Pons (tissue), 1 donor: Measurements from ENCODE around the gene WASHC3.
"Not testable (repeated sequence)": the region's sequence is repeated elsewhere in the genome, so short reads cannot be mapped to it uniquely, and the experiment has no call there.

ENCODE experiments used
- DNase-seq: peaks from one replicate; pipeline ENCODE4 v3.0.0-alpha.2; 2016; ENCODE audit warnings: low spot score

The WASHC3 gene

DNA sequence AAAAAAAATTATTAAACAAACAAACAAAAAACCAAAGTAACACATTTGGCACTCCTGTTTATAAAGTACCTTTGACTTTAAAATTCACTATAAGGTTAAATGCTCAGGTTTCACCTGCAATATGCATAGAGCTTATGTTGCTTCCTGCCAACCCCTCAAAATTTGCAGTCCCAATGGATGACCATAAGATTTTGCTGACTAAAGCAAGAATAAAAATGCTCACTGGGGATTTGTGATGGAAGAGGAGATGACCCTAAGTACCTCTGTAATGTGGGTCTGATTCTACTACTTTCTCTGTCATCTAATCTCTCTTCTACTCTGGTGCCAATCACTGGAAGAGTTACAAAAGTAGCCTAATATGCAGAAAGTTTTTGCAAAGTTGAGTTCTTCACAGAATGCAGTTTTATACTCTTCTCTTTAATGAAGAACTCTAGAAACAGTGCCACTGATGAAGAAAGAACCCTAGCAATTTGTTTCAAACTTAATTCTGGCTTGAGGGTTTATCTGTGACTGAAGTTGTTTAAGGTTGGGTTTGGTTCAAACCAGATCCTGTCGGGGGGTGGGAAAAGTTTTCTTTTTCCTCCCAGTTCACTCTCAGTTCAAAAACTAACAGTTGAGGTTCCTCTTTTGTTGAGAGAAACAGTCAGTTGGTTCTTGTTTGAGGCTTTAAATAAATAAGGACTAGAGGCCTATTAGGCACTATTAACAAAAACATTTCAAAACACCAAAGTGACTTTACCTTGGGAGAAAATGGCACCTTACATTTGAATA lies 10.9 kb downstream of the WASHC3 start:
- peak; percentile 41 for DNase-seq

- no peak for DNase-seq
These were observed 17.9 kb downstream of the WASHC3 start for GRCh38 chr12:102043928-102044327.

GRCh38 chr12:102033991-102034745 lies 27.6 kb downstream of the WASHC3 start:
- no peak for DNase-seq

GRCh38 chr12:102031852-102032251 lies 29.9 kb downstream of the WASHC3 start:
- DNase-seq, result no peak

GRCh38 chr12:102029141-102029540 lies 32.6 kb downstream of the WASHC3 start:
- no peak for DNase-seq

- DNase-seq, result no peak
These were observed 35.1 kb downstream of the WASHC3 start for GRCh38 chr12:102026728-102027127.

GRCh38 chr12:102024765-102025164 lies 37.0 kb downstream of the WASHC3 start:
- no peak for DNase-seq

GRCh38 chr12:102023343-102023930 lies 38.4 kb downstream of the WASHC3 start:
- no peak for DNase-seq

GRCh38 chr12:102022286-102022685 lies 39.5 kb downstream of the WASHC3 start:
- no peak for DNase-seq

- DNase-seq, result no peak
These were observed 40.1 kb downstream of the WASHC3 start for GRCh38 chr12:102021540-102022246.

- DNase-seq, result not testable (repeated sequence)
These were observed 43.2 kb downstream of the WASHC3 start for GRCh38 chr12:102018607-102019006.

DNA sequence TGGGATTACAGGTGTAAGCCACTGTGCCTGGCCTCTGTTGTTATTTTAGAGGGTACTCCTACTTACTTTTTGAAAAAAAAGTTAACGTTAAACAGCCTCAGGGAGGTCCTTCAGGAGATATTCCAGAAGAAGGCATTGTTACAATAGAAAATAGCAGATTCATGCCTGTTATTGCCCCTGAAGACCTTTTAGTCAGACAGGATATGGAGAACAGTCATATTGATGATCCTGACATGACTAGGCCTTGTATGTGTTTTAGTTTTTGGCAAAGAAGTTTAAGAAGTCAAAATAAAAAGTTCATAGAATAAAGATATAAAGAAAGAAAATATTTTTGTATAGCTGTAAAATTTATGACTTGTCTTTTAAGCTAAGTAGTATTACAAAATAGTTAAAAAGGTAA lies 45.3 kb downstream of the WASHC3 start:
- DNase-seq, result no peak

DNA sequence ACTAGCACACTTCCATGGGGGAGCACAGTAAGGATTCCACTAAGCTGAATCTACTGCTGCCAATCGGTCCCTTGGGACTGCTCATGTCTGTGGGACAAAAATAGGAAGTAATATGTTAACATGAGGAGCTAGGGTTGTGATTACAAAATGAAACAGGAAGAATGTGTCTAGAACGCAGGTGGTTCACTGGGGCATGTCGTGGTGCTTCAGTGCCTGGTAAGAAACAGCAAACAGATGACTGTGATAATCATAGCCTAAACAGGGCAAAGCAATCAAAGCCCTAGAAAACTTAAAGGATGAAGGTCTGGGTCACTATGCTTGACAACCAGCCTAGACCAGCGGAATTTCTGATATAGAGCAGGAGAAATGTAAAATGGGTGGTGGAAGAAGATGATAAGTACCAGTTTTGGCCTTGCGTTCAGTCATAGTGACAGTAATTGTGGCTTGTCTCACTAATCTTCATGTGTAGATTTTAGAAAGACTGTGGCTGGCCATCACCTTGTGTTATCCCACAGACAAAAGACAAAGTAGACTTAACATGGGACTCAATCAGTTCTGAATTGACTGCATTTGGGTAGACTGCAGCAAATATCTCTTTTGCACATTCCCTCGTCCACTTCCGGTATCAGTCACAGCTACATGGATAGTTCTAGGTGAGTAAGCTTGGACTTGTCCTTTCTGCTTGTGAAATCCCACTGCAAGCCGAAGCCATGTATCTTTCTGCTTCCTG lies 51.4 kb downstream of the WASHC3 start:
- peak; percentile 40 for DNase-seq

- DNase-seq, result no peak
These were observed 52.0 kb downstream of the WASHC3 start for GRCh38 chr12:102009796-102010195.

GRCh38 chr12:102008615-102009126 lies 53.1 kb downstream of the WASHC3 start:
- DNase-seq, result no peak

- no peak for DNase-seq
These were observed 56.5 kb downstream of the WASHC3 start for GRCh38 chr12:102005256-102005655.

DNA sequence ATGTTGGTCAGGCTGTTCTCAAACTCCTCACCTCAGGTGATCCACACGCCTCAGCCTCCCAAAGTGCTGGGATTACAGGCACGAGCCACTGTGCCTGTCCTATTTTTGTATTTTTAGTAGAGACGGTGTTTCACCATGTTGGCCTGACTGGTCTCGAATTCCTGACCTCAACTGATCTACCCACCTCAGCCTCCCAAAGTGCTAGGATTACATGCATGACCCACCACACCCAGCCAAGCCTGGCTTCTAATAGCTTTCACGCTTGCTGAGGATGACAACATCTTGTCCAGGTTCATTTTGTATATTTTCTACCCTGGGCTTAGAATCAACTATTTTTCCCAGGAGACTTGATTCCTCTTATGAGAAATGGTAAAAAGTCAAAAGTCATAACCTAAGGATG lies 64.7 kb downstream of the WASHC3 start:
- DNase-seq, result no peak

- DNase-seq, result no peak
These were observed 66.1 kb downstream of the WASHC3 start for GRCh38 chr12:101995684-101996083.

DNA sequence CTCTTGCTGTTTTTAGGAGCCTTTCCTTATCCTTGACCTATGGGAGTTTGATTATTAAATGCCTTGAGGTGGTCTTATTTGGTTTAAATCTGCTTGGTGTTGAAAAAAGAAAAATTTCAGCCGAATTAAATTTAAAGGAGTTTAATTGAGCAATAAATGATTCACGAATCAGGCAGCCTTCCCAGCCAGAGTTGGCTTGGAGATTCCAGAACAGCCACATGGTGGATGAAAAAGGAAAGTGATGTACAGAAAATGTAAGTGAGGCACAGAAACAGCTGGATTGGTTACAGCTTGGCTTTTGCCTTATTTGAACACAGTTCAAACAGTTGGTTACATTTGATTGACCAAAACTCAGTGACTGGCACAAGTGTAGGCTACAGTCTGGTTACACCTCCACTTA lies 69.7 kb downstream of the WASHC3 start:
- no peak for DNase-seq

DNA sequence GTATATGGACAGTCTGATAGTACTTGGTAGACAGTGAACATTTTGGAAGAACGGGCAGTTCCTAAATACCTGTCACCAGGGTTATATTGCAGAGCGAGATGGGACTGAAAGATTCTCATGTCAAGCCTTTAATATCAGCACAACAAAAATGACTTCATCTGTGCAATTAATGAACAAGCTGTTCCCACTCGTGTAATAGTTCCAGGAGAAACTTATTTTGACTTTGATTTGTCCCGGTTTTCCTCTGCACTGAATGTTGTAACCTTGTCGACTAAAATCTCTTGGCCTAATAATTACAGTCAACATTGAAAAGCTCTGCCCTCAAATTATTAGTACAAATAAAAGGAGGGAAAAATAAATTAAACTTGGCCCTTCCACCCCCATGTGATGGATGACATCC lies 79.5 kb downstream of the WASHC3 start:
- DNase-seq, result no peak

GRCh38 chr12:101981868-101982267 lies 79.9 kb downstream of the WASHC3 start:
- DNase-seq, result no peak

- DNase-seq, result no peak
These were observed 93.0 kb downstream of the WASHC3 start for GRCh38 chr12:101968770-101969169.
